HuH-7.5 (cell line): Measurements from ENCODE around the gene DDX47.
"Not testable (repeated sequence)": the region's sequence is repeated elsewhere in the genome, so short reads cannot be mapped to it uniquely, and the experiment has no call there.

Experiments used
- DNase-seq: peaks from one replicate; pipeline ENCODE4 v3.0.0; 2011; ENCODE audit warnings: low spot score

The DDX47 gene

DNA sequence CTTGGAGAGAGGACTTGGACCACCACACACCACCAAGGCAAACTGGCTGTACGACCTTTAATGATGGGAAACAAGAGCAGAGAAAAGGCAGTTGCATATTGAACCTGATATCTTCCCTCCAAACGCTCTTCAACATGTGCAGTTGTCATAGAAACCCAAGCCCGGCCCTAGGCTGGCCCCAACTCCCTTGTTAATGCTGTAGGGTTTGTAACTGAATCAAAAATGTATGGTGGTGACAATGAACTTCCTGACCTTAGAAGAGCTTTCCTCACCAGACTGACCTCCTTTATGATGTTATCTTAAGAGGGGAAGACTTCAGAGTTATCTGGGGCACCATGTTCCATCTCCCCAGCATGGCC is 15.4 kb upstream of the DDX47 start:
- DNase-seq = no peak

DNA sequence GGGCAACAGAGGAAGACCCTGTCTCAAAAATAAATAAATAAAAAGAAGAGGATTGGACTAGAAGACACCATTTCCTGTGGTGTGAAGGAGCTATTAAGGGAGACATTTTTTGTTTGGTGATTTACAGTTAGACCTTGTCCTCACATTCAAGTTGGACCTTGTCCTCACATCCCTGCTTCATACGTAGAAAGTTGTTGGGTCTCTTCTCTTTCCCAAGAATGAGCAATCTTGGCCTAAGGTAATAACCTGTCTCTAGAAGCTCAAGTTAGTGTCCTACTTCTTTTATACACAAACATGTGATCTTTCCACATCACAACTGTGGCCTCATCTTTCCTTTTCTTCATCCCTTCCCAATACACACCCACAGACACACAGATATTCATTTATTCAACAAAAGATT is 14.7 kb upstream of the DDX47 start:
- DNase-seq = no peak

DNA sequence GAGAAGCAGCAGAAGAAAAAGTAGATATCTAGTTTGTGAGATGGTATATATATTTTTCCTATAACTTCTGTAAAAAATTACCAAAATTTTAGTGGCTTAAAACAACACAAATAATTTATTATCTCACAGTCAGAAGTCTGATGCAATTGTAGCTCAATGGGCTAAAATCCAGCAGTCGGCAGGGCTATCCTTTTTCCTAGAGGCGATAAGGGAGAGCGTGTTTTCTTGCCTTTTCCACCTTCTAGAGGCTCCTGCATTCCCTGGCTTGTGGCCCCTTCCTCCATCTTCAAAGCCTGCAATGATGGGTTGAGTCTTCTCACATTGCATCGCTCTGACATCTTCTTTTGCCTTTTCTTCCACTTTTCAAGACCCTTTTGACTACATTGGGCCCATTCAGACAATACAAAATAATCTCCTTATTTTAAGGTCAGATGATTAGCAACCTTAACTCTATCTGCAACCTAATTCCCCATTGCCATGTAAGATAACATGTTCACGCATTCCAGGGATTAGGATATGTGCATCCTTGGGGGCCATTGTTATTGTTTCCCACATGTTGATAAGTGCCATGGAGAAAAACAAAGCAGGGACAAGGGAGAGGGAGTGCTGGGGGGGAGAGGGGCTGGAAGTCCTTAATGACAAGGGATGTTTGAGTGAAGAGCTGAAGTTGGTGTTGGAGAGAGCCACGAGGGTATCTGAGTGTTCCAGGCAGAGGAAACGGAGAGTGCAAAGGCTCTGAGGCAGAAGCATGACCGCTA is 13.8 kb upstream of the DDX47 start:
- DNase-seq = no peak

DNA sequence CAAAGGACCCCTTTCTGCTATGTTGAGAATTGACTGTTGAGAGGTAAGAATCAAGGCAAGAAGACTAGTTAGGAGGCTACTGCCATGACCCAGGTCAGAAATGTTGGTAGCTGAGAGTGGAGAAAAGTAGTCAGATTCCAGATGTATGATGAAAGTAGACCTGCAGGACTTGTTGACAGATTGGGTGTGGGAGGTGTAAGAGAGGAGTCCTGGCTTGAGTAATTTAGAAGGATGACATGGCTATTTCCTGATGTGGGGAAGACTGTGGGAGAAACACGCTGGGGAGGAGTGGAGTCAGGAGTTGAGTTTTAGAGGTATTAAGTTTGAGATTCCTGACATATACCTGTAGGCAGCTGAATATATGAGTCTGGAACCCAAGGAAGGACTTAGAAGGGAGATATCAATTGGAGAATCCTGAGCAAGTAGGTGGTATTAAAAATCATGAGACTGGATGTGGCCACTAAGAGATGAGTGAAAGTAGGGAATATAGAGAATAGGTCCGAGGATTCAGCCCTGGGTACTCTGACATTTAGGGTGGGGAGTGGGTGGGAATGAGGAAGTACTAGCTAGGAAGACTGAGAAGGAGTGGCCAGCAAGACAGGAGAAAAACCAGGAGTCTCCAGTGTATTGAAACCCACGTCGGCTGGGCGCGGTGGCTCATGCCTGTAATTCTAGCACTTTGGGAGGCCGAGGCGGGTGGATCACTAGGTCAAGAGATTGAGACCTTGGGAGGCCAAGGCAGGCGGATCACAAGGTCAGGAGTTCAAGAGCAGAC is 12.6 kb upstream of the DDX47 start:
- no peak for DNase-seq

DNA sequence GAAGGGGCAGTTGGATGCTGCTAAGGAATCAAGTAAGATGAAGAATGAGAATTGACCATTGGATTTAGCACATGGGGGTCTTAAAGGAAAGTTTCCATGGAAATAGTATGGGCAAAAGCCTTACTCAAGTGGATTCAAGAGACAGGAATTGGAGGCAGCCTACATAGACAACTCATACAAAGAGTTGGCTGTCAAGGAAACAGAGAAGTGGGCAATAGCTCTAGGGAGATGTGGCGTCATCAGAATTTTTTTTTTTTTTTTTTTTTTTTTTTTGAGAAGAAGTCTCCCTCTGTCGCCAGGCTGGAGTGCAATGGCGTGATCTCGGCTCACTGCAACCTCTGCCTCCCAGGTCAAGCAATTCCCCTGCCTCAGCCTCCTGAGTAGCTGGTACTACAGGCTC is 11.5 kb upstream of the DDX47 start:
- DNase-seq = not testable (repeated sequence)

DNA sequence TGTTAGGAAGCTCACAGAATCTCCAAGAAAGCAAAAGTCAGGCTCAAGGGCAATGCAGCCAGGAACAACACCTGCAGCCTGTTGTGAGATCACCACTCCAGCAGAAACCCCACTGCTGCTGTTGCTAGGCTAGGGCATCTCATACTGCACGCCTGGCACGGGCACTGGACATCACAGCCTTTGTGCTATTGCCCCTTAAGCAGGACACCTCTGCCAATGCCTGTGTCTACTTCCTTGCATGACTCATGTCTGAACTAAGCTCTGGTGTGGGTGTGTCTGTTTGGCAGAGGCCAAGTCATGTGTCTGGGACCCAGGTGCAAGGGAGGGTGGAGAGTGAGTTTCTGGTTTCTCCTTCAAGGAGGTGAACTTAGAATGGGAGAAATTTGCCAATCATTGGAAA is 10.0 kb upstream of the DDX47 start:
- DNase-seq = peak; percentile 41

DNA sequence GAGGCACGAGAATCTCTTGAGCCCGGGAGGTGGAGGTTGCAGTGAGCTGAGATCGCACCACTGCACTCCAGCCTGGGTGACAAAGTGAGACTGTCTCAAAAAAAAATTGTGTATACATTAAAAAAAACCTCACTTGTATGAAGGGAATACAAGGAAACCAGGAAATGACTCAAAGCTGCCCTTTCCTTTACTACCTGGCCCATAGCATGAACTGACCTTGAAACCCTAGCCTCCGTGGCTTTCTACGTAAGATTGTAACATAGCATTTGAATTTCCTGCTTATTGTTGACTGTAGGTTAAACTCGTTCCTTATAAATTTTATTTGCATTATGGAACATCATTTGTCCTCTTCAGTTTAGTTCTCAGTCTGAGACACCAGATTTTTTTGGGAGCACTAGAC is 9.1 kb upstream of the DDX47 start:
- DNase-seq = no peak

DNA sequence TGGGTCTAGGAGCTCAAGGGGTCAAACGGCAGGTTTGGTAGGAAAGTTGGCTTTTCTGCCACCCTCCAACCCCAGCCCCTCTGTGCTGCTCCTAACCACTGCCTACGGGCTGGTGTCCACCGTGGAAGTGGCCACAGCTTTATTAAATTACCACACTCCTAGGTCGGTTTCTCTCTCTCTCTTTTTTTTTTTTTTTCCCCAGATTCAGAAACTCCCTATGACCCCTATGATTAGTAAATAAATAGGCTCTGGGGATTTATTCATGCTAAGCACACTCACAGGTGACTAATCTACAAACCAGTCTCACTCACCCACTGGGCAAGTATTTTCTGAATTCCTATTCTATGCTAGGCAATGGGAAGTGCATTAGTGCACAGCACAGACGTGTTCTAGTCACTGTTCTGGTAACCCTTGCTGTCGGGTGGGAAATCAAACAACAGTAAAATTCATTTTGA is 8.7 kb upstream of the DDX47 start:
- no peak for DNase-seq

DNA sequence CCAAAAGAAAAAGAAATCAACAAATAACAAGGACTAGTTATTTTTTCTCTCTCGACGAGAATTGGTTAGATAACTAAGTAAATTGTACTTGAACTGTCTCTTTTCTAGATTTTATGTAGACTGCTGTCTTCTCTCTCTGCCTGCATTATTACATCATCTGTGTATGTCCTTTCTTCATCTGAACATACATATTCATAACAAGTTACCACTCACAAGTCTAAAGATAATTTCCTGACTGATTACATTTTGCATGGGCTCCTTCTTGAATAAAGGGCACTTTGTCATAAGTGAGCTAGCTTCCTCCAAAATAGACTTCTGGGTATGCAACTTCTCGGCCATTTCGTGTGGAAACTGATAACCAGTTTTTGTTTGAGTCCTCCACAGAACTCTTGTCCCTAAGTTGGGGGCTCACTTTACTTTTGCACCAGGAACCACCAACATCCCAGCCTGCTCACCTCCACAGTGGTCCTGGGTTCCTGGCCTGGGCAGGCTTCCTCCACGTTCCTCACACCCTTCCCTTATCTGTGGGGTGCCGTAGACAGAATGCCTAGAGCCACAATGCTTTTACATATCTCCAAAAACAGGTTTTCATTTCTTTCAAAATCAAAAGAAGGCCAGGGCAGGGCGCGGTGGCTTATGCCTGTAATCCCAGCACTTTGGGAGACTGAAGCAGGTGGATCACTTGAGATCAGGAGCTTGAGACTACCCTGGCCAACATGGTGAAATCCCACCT is 6.2 kb upstream of the DDX47 start:
- no peak for DNase-seq

DNA sequence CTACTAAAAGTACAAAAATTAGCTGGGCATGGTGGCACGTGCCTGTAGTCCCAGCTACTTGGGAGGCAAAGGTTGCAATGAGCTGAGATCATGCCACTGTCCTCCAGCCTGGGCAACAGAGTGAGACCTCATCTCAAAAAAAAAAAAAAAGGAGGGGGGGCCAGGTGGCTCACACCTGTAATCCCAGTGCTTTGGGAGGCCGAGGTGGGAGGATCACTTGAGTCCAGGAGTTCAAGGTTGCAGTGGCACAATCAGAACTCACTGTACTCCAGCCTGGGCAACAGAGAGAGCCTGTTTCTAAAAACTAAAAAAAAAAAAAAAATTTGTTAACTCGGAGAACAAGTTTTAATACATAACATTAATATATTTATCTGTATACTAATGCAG is 5.6 kb upstream of the DDX47 start:
- DNase-seq = not testable (repeated sequence)

DNA sequence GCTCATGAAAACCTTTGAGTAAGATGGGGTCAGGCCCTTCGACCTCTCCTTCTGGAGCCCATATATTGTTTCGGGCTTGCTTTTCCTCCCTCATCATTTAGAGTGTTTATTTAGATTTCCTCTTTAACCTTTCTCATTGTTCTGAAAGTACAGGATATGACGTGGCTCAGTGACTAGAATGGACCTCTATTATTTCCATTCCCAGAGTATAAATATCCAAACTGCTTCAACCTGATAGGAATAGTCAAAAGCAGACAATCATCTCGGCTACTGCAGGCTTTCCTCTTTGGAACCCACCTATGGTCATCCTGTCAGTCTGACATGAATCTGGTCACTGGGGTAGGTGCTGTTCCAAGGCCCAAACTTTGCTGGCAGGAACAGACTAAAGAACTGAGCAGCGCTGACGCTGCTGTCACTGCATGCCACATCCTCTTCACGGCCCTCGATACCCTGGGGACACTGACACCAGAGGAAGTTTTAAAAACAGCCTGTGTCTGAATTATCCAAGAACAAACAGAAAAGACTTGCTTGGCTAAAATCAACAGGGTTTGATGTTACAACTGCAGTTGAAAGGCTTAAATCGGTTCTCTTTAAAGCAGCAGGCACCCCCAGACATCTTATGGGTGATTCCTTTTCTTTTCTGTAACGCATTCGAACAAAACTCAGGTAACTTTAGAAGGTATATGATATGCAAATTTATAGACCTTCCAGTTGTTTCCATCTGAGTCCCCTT is 5.0 kb upstream of the DDX47 start:
- no peak for DNase-seq

DNA sequence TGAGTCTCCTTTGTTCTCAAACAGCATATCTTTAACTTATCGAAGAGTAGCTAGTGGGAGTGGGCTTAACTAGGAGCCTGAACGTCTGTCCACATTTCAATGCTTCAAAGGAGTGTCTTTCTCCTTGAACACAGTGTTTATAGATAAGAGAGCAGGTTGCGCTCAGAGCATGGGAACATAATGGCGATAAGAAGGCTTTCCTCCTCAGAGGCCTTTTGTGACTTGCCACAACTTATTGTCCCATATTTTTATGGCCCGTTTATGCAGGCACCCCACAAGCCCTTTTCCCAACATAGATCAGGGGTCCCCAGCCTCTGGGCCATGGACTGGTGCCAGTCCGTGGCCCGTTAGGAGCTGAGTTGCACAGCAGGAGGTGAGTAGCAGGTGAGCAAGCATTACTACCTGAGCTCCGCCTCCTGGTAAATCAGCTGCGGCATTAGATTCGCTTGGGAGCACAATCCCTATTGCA is 2.6 kb upstream of the DDX47 start:
- DNase-seq = no peak

DNA sequence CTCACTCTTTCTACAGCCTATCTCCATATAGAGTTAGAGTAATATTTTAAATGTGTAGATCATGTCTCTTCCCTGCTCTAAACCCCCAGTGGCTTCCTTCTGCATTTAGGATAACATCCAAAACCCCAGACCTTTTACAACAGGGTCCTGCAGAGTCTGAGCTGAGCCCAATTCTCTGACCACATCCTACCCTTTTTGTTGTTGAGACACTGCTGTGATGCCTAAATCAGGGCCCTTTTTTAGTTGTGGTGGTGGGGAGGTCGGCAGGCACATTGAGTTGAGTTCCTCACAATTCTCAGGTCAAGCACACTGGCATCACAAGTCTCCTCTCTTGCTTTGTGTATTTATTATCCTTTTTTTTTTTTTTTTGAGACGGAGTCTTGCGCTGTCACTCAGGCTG is 1.8 kb upstream of the DDX47 start:
- no peak for DNase-seq

DNA sequence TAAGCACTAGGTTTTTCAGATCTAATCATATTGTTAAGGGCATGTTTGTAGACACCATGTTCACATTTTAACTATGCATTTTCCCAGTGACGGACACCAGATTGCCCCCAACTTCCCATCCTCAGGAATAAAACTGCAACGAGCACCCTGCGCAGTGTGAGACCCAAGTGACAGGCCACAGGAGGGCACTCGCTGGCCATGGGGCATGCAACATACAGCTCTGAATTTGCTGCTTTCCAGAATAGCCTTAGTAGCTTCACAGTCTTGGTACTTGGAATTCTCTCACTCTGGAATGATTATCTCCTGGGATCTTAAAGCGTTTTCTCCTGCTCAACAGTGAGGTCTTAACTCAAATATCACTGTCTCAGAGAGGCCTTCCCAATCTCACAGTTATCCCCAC is 972 bp upstream of the DDX47 start:
- no peak for DNase-seq

DNA sequence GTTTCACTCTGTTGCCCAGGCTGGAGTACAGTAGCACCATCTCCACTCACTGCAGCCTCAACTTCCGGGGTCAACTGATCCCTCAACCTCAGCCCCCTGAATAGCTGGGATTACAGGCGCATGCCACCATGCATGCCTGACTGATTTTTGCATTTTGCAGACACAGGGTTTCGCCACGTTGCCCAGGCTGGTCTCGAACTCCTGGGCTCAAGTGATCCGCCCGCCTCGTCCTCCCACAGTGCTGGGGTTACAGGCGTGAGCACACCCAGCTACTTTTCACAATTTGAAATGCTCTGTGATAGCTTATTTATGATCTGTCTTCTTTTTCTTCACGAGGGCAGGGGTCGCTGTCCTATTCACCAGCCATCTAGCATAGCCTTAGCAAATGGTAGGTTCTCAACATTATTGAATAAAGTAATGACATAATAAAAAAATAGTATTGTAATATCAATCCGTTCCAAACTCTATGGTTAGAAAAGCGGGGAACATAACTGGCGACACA is 477 bp upstream of the DDX47 start:
- DNase-seq = no peak

DNA sequence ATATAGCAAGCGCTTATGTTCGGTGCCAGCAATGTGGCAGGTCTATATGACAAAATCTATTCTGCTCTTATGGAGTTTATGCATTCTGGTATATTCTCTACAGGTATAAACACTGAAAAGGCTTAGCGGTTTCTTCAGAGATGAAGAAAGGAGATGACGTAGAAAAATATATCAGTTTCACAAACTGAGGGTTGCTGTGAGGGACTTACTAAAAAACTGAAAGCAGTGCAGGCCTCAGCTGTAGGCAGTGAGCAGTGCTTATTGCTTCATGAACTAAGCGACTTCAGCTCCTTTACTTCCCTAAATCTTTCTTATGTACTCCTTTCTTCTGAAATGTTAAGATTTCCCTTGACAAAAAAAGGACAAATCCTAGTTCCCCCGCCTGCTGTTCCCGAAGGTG is 4.5 kb downstream of the DDX47 start:
- no peak for DNase-seq

DNA sequence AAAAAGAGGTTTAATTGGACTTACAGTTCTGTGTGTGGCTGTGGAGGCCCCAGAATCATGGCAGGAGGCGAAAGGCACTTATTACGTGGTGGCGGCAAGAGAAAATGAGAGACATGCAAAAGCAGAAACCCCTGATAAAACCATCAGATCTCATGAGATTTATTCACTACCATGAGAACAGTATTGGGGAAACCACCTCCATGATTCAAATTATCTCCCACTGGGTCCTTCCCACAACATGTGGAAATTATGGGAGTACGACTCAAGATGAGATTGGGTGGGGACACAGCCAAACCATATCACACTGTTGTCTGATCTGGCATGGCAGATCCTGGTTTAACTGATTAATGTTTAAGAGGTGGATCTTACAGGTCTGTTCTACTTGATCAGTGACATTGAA is 5.6 kb downstream of the DDX47 start:
- DNase-seq = no peak

DNA sequence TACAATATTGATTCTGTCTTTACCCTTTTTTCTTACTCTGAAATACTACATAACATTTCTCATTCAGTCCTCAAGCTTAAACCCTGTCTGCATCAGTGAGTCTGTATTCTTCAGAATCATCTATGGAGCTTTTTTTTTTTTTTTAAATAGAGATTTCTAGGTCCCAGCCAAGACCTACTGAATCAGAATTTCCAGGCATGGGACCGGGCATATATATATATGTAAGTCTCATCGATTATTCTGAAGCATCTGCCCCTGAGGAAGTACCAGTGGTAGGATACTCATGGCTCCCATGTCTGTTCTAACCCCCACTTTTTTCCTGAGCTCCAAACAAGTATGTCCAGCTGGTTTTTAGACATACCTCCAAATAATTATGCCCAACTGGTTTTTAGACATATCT is 6.1 kb downstream of the DDX47 start:
- DNase-seq = no peak

DNA sequence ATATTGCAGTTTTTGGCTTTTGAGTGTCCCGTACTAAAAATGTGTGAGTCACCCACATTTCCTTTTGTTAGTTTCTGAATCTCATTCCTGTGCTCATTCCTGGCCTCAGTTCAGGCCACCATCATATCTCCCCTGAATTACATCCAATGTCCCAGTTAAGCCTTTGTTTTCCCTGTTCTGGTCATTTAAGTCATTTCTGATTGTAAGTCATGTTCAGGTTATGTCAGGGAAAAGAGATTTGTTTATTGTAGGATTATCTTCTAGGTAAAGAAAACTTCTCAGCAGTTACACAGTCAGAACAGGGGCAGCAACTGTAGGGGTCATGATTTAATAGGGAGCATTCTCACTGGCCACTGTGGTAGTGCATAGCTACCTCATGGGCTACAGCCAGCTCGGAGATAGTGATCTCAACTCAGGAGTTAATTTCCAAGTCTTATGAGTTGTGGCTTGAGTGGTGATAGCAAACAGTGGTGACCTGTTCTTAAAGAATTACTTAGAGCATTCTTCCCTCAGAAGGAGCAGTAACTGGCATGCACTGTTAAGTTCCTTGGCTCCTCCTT is 6.7 kb downstream of the DDX47 start:
- DNase-seq = no peak

DNA sequence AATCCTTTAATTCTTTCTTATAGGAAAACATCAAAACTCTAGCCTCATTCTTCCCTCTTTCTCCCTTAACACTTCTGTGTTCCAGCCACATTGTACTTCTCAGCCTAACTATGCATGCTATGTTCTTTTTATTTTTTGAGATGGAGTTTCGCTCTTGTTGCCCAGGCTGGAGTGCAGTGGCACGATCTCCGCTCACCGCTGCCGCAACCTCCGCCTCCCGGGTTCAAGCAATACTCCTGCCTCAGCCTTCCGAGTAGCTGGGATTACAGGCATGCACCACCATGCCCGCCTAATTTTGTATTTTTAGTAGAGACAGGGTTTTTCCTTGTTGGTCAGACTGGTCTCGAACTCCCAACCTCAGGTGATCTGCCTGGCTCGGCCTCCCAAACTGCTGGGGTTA is 7.2 kb downstream of the DDX47 start:
- not testable (repeated sequence) for DNase-seq

DNA sequence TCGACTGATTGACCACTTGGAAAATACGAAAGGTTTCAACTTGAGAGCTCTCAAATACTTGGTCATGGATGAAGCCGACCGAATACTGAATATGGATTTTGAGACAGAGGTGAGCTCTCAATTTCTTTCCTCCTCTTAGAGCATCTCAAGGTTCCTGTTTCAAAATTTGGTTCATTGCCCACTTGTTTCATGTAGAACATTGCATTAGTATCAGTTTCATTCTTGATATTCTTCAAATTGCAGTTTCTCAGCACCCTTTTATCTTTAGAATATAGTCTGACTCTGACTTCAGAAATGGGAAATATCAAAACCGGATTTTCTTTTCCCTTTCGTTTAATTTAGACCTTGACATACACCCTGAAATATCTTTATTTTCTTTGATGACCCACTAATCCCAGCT is 8.8 kb downstream of the DDX47 start:
- DNase-seq = no peak

DNA sequence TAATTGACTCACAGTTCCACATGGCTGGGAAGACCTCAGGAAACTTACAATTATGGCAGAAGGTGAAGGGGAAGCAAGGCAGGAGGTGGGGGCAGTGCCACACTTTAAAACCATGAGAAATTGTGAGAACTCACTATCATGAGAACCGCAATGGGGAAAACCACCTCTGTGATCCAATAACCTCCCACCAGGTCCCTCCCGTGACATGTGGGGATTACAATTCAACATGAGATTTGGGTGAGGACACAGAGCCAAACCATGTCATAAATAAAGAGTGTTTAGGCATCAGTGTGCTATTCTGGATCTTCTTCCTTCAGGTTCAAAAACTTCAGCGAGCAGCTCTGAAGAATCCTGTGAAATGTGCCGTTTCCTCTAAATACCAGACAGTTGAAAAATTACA is 9.7 kb downstream of the DDX47 start:
- no peak for DNase-seq
